NOMO-1 treated with dmso at 0.1 percent for 144 hours (cell line): ENCODE measurements around the gene NUP98.
"Not testable (repeated sequence)": the region's sequence is repeated elsewhere in the genome, so short reads cannot be mapped to it uniquely, and the experiment has no call there.

Experiments used
- DNase-seq: peaks from one replicate; lab custom pipeline; 2025; ENCODE audit not compliant: unreplicated experiment; lab: John Stamatoyannopoulos, UW

NUP98 gene

DNA sequence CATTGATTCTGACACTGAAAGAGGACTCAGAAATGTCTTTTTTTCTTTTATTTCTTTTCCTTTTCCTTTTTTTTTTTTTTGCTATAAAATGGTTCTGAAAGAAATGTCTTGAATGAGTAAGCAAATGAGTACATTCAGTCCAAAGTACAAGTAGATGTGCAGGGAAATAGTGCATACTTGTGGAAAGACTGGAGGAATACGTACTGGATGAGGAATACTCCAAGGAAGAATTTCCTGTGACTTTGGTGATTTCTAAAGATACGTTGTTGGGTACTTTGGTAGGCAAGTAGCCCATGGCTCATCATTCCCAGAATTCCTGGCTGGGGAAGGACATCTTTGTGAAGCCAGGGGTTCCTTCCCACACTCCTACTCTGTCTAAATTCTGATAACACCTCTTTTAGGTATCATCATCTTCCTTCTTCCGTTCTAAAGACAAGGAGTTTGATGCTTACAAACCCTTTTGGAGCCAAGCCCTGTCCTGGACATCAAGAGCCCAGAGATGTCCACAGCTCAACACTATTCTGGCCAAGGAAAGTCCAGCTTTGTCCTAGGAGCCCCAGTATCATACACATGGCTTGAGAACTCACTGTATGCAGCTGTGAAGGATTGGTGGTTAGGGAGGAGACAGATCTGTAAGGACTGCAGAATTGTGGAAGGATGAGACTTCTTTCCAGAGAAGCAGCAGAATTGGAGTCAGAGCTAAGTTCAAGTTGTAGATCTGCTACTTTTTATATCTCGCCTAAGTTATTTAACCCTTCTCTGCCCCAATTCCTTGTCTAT is 4.8 kb upstream of the NUP98 start:
- DNase-seq, result no peak

DNA sequence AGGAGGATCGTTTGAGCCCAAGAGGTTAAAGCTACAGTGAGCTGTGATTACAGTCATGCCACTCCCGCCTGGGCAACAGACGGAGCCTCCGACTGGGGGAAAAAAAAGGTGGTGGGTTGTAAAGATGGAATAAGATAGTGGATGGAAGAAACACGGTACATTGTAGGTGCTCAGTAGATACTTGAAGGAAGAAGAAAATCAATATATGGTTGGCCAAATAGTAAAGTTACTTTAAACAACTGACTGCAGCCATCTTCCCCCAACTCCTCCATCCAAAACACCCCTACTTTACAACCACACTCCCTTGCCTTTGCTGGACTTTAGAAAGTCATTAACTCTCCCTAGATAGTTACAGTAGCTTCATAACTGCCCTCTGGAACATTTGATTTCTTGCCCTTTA is 2.5 kb upstream of the NUP98 start:
- no peak for DNase-seq

DNA sequence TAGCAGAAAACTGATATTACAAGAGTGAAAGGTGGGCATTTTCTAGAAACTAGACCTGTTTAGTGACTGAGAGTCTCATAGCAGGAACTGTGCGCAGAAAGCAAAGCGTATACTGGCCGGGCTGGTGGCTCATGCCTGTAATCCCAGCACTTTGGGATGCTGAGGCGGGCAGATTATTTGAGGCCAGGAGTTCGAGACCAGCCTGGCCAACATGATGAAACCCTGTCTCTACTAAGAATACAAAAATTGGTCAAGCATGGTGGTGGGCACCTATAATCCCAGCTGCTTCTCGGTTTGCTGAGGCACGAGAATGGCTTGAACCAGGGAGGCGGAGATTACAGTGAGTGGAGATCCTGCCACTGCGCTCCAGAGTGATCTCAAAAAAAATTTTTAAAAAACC is 1.8 kb upstream of the NUP98 start:
- no peak for DNase-seq

DNA sequence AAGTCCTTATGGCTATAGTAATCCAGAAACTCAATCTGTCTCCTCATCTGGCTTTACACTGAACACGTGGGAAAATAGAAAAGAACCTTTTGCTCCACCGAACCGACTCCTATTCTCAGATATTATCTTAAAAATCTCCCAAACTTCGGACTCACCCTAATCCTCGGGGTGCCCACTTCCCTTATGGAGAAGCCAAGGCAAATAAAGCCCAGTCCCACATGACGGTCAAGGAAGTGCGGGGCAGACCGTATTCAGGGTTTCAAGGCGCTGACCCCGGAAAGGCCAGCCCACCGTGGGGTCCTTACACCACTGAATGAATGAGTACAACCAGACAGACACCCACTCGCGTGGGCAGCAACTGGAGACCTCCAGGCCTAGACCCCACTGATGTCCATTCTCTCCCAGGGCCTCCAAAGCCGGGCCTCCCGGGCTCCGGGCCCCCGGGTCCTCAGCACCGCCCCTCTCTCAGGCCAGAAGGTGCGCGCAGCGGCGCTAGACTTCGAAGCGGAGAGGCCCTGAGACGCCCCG is 489 bp downstream of the NUP98 start:
- DNase-seq, result no peak

DNA sequence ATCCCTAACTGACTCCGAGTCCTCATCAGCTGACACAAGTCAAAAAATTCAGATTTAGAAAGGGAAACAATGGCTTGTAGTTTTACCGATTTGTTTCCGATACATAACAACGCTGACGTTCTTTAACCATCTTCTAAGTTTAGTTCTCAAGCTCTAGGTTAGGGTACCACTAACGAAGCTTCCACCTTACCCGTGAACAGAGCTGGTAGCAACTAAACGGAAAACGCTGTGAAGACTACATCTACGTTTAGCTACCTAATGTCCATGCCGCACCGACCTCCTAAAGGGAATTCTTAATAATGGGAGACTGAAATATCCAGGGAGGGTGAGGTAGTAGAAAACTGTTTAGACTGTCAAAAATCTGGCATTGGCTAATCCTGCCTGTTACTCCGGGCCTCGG is 1.0 kb downstream of the NUP98 start:
- DNase-seq, result no peak

DNA sequence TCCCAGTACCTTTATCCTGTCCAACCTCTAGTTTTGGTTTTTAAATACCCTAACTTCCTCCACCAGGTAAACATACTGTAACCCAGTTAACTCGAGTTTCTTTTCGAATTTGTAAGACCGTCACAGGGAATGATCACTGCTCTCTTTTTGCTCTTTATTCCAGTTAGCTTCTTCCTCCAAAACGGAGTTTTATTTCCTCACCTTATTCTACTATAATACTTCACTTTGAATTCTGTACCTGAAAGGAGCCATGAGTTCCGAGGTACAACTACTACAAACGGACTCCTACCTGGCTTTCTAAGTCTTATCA is 1.4 kb downstream of the NUP98 start:
- no peak for DNase-seq

DNA sequence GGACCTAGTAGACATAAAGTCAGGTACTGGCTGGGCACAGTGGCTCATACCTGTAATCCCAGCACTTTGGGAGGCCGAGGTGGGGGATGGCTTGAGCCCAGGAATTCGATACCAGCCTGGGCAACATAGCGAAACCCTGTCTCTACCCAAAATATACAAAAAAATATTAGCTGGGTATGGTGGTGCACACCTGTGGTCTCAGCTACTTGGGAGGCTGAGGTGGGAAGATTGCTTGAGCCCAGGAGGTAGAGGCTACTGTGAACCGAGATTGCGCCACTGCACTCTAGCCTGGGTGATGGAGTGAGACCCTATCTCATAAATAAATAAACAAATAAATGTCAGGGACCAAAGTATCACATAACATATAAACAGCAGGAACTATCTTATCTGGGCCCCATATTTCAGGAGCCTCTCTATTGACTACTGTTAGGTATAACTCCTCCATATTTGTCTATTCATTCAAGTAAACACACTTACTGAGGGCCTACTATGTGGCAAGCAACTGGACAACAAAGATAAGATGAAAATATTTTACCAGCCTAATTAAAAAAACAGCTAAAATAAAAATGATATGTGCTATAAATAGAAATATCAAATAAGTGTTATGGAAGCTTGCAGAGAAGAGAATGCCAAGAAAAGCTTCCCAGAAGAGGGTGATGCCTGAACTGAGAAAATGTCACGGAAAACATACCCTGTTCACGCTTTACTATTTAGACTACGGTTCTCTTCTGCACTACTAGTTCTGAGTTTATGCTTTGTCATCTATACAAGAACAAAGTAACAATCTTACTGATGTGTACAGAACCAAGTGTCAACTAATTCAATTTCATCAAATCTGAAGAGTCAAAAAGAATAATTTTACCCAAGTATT is 2.0 kb downstream of the NUP98 start:
- no peak for DNase-seq

DNA sequence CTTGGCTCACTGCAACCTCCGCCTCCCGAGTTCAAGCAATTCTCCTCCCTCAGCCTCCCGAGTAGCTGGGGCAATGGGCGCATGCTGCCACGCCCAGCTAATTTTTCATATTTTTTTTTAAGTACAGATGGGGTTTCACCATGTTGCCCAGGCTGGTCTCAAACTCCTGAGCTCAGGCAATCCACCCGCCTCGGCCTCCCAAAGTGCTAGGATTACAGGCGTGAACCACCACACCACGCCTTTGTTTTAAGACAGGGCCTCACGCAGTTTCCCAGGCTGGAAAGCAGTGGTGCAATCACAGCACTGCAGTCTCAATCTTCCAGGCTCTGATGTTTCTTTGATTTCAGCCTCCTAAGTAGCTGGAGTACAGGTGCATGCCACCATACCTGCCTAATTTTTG is 3.0 kb downstream of the NUP98 start:
- not testable (repeated sequence) for DNase-seq

DNA sequence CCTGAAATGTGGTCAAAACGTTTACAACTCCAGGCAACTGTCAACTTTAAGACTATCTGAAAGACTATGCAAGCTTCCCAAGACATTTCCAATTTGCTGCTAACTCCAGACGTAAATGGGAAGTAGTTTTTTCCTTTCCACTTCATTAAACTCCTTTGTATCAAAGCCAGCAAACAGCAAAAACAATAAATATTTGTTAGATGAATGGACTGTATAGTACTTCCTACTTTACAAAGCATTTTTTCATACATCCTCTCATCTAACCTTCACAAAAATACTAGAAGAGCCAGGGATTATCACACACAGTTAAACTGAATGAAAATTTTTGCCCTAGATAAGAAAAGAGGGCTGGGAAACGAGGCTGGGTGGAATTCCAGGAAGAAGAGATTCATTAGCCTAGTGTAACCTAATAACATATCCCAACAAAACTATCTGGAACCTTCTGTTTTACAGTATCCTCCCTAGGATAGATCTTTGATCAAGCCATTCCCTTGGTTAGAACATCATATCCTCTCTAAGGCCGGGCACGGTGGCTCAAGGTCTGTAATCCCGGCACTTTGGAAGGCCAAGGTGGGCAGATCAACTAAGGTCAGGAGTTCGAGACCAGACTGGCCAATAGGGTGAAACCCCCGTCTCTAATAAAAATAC is 10.4 kb downstream of the NUP98 start:
- no peak for DNase-seq

DNA sequence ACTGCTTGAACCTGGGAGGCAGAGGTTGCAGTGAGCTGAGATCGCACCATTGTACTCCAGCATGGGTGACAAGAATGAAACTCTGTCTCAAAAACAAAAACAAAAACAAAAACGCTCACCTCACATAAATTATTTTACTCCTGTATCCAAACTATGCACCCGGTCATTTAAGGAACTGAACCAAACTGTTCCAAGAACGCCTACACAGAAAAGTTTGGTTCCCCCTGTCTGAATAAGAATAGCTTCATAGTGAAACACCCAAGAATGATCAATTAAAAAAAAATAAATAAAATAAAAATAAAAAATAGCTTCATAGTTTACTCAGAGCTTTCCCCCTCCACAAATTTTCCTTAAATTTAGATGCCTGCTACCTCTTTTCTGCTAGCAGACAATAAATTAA is 13.7 kb downstream of the NUP98 start:
- DNase-seq, result no peak

DNA sequence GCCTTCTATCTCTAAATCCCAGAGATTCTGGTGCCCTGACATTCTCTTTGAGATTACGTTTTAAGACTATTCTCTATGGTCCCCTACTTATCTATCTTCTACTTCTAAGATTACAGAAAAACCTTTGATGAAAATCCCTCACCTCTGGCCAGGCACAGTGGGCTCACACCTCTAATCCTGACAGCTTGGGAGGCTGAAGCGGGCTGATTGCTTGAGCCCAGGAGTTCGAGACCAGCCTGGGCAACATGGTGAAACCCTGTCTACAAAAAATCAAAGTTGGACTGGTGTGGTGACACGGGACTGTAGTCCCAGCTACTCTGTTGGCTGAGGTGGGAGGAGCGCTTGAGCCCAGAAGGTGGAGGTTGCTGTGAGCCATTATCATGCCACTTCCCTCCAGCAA is 14.4 kb downstream of the NUP98 start:
- no peak for DNase-seq

DNA sequence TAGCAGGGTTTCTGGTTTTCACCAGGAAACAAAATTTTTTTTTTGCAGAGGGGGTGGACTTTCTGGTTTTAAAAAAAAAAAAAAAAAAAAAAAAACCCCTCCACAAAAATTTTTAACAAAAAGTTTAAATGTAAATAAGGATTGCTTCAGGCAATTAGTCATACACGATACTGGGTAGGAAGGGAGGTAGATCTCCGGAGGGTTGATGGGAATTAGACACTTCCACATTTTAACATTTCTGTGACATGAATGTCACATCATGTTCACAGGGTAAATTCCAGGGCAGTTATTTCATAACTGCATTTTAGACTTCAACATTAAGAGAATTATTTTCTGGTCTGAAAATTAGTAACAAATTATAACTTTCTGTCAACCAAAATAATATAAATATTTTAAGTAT is 15.9 kb downstream of the NUP98 start:
- DNase-seq, result peak; percentile 1

DNA sequence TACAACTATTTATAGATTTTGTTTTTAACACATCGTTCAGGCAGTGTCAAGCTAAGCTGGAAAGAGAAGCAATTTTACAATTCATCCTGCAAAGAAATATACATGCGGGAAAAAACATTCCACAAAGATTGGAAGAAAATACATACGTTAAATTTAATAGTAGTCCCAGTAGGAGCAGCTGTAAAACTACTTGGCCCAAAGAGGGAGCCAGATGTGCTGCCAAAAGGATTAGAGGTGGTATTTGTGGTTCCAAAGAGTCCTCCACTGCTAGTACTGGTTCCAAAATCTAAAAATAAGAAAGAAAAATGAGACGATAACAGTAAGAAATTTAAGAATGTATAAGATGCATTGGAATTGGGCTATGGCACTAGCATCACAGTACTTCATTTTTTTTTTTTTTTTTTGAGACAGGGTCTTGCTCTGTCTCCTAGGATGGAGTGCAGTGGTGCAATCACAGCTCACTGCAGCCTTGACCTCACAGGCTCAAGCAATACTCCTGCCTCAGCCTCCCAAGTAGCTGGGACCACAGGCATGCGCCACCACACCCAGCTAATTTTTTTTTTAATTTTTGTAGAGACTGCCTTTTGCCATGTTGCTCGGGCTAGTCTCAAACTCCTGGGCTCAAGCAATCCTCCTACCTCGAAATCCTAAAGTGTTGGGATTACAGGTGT is 21.5 kb downstream of the NUP98 start:
- no peak for DNase-seq

DNA sequence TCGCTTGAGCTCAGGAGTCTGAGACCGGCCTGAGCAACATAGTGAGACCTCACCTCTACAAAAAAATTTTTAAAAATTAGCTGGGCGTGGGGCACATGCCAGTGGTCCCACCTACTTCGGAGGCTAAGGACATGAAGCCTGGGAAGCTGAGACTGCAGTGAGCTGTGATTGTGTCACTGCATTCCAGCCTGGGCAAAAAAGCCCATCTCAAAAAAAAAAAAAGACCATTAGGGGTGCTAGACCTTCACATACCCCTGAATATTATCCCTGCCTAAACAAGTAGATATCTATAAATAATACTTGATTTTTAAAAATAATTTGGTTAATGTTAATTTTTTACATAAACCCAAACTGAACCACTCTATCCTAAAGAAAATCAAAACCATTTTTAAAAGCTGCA is 24.2 kb downstream of the NUP98 start:
- DNase-seq, result no peak

DNA sequence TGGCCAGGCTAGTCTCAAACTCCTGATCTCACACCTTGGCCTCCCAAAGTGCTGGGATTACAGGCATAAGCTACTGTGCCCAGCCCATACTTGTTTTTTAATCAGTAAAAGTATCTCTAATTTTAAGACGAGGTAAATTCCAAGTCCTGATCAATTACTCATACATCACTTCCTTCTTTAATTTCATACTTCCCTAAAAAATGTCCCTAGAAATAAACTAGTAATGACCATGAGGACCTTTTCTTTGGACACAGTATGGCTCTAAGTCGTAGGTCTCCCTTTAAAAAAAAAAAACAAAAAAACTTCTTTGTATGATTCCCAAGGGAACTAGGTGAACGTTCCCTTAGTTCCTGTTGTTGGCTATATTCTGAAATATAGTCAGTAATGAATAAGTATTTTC is 29.8 kb downstream of the NUP98 start:
- DNase-seq, result no peak

DNA sequence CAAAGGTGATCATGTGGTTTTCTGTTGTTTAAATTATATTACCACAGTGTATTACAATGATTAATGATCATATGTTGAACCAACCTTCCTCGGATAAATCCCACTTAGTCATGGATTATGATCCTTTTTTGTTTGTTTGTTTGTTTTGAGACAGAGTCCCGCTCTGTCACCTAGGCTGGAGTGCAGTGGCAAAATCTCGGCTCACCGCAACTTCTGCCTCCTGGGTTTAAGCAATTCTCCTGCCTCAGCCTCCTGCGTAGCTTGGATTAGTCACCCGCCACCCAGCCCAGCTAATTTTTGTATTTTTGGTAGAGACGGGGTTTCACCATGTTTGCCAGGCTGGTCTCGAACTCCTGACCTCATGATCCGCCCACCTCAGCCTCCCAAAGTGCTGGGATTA is 30.5 kb downstream of the NUP98 start:
- DNase-seq, result not testable (repeated sequence)

DNA sequence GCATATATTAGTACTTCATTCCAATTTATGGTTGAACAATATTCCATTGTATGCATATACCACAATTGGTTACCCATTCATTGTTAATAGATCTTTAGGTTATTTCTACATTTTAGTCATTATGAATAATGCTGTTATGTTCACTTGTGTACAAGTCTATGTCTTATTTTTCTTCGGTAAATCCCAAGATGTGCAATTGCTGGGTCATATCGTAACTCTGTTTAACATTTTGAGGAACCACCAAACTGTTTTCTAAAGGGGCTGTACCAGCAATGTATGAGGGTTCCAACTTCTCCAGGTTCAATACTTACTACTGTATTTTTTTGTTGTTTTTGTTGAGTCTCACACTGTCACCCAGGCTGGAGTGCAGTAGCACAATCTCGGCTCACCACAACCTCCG is 33.1 kb downstream of the NUP98 start:
- DNase-seq, result no peak

DNA sequence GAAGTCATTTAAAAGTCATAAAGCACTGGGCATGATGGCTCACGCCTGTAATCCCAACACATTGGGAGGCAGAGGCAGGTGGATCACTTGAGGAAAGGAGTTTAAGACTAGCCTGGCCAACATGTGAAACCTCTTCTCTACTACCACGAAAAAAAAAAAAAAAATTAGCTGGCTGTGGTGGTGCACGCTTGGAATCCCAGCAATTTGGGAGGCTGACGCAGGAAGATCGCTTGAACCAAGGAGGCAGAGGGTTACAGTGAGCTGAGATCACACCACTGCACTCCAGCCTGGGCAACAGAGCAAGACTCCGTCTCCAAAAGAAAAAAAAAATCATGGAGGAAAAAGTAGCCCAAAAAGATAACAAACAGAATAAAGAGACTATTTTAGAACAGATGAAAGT is 42.2 kb downstream of the NUP98 start:
- no peak for DNase-seq

DNA sequence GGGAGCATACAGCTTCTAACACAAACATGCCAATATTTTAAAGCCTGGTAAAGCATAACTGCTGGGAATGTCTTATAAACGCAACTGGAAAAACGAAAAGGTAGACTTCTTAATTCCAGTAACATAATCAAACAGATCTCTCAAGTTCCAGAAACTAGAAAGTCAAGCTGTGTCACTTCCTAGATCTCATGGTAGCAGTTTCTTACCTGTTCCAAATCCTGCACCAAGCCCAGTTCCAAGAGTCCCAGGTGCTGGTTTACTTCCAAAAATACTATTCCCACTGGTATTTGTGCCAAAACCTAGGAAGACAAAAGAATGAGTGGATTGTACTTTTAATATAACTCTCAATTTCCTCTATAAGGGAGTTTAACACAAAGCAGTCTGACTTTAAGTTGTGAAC is 44.2 kb downstream of the NUP98 start:
- DNase-seq, result no peak

DNA sequence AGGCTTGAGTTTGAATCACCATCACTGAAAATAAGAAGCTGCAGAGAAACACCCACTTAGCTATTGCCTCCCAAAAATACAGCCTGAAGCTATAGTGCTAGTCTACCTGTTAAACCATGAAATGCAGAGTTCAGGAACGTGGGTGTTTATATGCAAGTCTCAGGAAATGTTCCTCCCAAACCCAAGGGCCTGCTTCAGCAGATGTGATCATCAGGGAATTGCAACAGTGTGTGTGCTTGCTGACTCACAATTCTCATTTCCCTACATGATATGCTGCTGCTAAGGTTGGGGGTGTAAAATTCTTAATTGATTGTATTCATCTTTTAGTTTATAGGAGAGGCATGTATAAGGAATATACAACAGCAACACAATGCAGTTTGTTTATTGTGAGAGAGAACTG is 49.6 kb downstream of the NUP98 start:
- peak; percentile 0 for DNase-seq

DNA sequence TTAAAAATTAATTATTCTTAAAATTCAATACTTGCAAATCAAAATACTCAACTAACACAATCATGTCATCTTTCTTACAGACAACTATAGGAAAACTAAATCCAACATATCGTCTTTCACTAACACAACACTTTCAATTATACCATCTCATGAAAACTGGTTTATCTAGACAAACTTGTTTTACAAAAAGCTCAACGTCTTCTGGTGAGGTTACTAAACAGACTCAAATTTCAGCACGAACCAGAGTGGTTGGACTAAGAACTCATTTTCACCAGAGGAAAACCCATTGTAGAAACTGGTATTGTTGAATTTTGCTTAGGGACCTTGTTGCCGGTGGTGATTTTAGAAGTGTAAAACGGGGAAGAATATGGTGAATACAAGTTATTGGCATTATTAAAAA is 52.2 kb downstream of the NUP98 start:
- DNase-seq, result no peak
